Measurements from ENCODE around the gene CCDC68. TPM values are rescaled to one million over a fixed set of nuclear protein-coding genes. Genes with fewer than 3 reads are reported as not detected.

The CCDC68 gene
- total and polyA plus RNA-seq, 2 of the 8 experiments (the other 6 are each of a cell fraction or from before 2014, with no cell fraction given): 0.06 to 0.80 TPM

GRCh38 chr18:54914816-54915215, 44.4 kb downstream of the CCDC68 start (continued):
- no peak for TF ChIP-seq CHD7 (IDR thresholded peaks at IDR 0.05; ENCODE audit: insufficient replicate concordance, low read length)
- TF ChIP-seq CREB1 (IDR thresholded peaks at IDR 0.05): no peak

Data from H1 (cell line).